Osteoblast (primary cell): ENCODE data around the gene CDRT15. TPM values are rescaled to one million over a fixed set of nuclear protein-coding genes. Genes with fewer than 3 reads are reported as not detected.
"Not testable (repeated sequence)": the region's sequence is repeated elsewhere in the genome, so short reads cannot be mapped to it uniquely, and the experiment has no call there.

ENCODE experiments used
- DNase-seq: peaks from one replicate; pipeline ENCODE4 v3.0.0; 2011; ENCODE audit warnings: low spot score, mixed read lengths; ENCODE audit not compliant: insufficient read length; ENCODE audit errors: missing footprints
- H2AFZ ChIP-seq: 2 replicates; pipeline ENCODE4 v1.6.0; 2011; ENCODE audit warnings: mild to moderate bottlenecking, low read length
- H3K27ac ChIP-seq: 2 replicates; pipeline ENCODE4 v1.5.1; 2011; ENCODE audit warnings: mild to moderate bottlenecking, low read depth, low read length, moderate library complexity
- H3K27me3 ChIP-seq: 2 replicates; pipeline ENCODE4 v1.6.0; 2012; ENCODE audit warnings: mild to moderate bottlenecking, control low read depth, inconsistent platforms, low read length, moderate library complexity; ENCODE audit not compliant: insufficient read depth
- H3K36me3 ChIP-seq: 2 replicates; pipeline ENCODE4 v1.5.1; 2011; ENCODE audit warnings: mild to moderate bottlenecking, low read length, control low read depth, moderate library complexity; ENCODE audit not compliant: insufficient read depth
- H3K4me1 ChIP-seq: 2 replicates; pipeline ENCODE4 v1.5.1; 2011; ENCODE audit warnings: mild to moderate bottlenecking, low read length, control low read depth, moderate library complexity; ENCODE audit not compliant: insufficient read depth
- H3K4me2 ChIP-seq: 2 replicates; pipeline ENCODE4 v1.6.0; 2011; ENCODE audit warnings: mild to moderate bottlenecking, low read length; ENCODE audit not compliant: insufficient read depth
- H3K4me3 ChIP-seq: fragments of 200-600 bp; sonication (generic); 3 replicates; pipeline ENCODE4 v1.5.1; 2012; ENCODE audit warnings: mild to moderate bottlenecking, low read length, inconsistent platforms; ENCODE audit not compliant: insufficient read depth
- H3K79me2 ChIP-seq: 2 replicates; pipeline ENCODE4 v1.6.0; 2012; ENCODE audit warnings: mild to moderate bottlenecking, low read length, control low read depth, inconsistent platforms; ENCODE audit not compliant: insufficient read depth
- H3K9me3 ChIP-seq: 2 replicates; pipeline ENCODE4 v1.5.1; 2011; ENCODE audit warnings: low read depth, low read length, control low read depth
- H4K20me1 ChIP-seq: 2 replicates; pipeline ENCODE4 v1.6.0; 2012; ENCODE audit warnings: mild to moderate bottlenecking, low read length, control low read depth; ENCODE audit not compliant: insufficient read depth
- total RNA-seq: library from RNA; depleted of rRNA; stranded (reverse); fragments of >200 nt; gene quantifications from 2 replicates; pipeline ENCODE4 v1.2.3, GENCODE V29; 2012
- TF ChIP-seq, protein P1 (sequence below): IDR thresholded peaks from 2 replicates; pipeline ENCODE4 v1.5.1; 2011; ENCODE audit warnings: mild to moderate bottlenecking, low read depth, low read length, moderate library complexity; ENCODE audit errors: extremely low read depth

The CDRT15 gene
- total RNA-seq, result not detected in 2 replicates

DNA sequence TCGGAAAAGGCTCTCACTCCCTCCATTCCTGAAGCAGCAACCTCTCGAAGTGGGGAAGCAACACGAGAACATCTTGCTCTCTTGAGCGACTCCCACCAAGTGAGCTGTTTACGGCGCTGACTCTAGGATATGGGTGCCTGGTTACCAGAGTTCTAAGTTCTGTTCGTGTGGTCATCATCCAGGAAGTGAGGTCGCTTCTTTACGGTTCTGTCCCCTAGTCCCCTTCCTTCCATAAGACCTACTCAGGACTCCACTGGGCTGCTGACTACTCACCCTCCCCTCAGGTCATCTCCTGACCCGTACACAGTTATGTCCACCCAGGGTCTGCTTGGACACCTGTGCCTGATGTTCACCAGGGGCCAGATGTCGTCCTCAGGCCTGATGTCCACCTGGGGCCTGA lies at the start of gene CDRT15:
CDRT15 (minus strand) TSS at position 101 of the 400 bp plus-strand sequence; CDS start at position 72, 29 bp downstream.
- H3K27me3 ChIP-seq, H2AFZ ChIP-seq, H3K9me3 ChIP-seq, H4K20me1 ChIP-seq, DNase-seq, H3K27ac ChIP-seq, H3K4me2 ChIP-seq, H3K36me3 ChIP-seq, H3K4me3 ChIP-seq, H3K4me1 ChIP-seq, H3K79me2 ChIP-seq: not testable (repeated sequence)

DNA sequence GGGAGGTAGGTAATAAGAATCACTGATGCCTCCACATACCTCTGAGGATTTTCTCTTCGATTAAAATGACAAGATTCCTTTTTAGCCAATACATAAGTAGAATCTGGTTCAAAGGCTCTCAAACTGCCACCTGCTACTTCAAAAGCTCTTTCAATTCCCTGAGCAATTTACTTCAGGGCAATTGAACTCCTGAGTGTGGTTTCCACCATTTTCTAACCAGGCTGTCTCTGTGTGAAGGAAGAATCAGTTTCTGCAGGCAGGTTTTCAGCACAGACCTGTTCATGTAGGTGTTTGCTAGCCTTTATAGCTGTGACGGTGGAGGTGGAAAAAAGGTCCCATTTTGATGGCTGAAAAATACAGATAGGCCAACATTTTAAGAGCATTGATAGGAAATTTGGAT lies 46.1 kb upstream of the CDRT15 start:
- no peaks in the 10 kb centered on the region for H3K36me3 ChIP-seq
- no peaks in the 10 kb centered on the region for H3K9me3 ChIP-seq
- H3K4me1 ChIP-seq, result no peaks in the 10 kb centered on the region
- TF ChIP-seq, protein P1, sequence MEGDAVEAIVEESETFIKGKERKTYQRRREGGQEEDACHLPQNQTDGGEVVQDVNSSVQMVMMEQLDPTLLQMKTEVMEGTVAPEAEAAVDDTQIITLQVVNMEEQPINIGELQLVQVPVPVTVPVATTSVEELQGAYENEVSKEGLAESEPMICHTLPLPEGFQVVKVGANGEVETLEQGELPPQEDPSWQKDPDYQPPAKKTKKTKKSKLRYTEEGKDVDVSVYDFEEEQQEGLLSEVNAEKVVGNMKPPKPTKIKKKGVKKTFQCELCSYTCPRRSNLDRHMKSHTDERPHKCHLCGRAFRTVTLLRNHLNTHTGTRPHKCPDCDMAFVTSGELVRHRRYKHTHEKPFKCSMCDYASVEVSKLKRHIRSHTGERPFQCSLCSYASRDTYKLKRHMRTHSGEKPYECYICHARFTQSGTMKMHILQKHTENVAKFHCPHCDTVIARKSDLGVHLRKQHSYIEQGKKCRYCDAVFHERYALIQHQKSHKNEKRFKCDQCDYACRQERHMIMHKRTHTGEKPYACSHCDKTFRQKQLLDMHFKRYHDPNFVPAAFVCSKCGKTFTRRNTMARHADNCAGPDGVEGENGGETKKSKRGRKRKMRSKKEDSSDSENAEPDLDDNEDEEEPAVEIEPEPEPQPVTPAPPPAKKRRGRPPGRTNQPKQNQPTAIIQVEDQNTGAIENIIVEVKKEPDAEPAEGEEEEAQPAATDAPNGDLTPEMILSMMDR, result no peak
- no peak for DNase-seq
- peaks cover 15% of the 10 kb centered on the region for H3K27me3 ChIP-seq
- no peak overlapping the region for H2AFZ ChIP-seq
- H3K4me2 ChIP-seq, result no peak overlapping the region
- H3K4me3 ChIP-seq, result no peak overlapping the region
- H4K20me1 ChIP-seq, result no peaks in the 10 kb centered on the region
- H3K27ac ChIP-seq, result no peak overlapping the region
- no peaks in the 10 kb centered on the region for H3K79me2 ChIP-seq

DNA sequence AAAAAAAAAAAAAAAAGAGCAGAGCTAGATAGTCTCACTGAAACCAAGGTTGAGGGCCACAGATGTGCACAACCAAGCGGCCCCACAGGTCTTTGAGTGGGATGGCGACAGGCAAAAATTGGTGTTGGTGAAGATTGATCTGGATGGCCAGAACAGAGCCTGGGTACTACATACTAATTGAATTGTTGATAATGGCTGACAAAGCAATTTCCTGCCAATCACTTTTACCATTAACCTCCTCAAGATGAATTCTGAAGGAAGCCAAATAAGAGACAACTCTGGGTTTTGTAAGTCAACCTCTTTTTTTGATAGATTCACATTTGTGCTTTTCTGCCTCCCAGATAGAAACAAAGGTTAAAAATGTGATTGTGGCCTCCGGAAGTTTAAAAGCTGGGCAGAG lies 44.9 kb upstream of the CDRT15 start:
- no peak for DNase-seq
- H3K27ac ChIP-seq, result no peak overlapping the region
- no peaks in the 10 kb centered on the region for H3K36me3 ChIP-seq
- no peak overlapping the region for H3K4me3 ChIP-seq
- H3K4me1 ChIP-seq, result no peaks in the 10 kb centered on the region
- no peaks in the 10 kb centered on the region for H3K79me2 ChIP-seq
- H2AFZ ChIP-seq, result no peak overlapping the region
- H3K27me3 ChIP-seq, result peaks cover 21% of the 10 kb centered on the region
- no peaks in the 10 kb centered on the region for H4K20me1 ChIP-seq
- no peak overlapping the region for H3K4me2 ChIP-seq
- H3K9me3 ChIP-seq, result no peaks in the 10 kb centered on the region
- TF ChIP-seq, protein P1, result no peak

DNA sequence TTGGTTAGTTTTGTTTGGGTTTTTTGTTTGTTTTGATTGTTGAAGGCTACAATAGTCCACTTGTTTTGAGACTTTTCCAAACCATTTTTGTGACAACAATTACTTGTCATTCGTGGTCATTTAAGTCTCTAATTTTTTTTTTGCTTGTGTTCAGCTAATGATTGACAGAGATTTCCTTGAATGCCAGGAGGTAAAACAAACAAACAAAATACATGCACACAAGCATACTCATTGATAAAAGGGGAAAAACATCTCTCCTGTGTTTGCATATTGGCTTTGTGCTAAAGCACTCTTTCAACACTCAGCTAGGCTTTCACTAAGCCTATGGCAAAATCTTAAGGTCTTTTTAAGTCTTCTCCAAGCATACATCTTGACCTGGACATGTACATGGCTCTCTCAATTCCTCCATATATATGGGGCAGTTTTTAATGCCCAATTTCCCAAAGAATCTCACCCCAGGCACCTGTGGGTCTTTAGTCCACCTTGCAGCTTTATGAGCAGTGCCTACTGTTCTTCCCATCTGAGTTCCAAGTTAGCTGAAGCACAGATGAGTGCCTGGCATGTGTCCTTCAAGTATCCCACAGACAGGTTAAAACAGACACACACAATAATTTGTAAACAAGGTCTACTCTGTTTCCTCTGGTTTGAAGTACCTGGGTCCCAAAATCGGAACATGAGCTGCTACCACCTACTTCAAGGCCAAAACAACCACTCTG lies 40.0 kb upstream of the CDRT15 start:
- no peak overlapping the region for H2AFZ ChIP-seq
- H4K20me1 ChIP-seq, result no peaks in the 10 kb centered on the region
- DNase-seq, result no peak
- H3K4me1 ChIP-seq, result no peaks in the 10 kb centered on the region
- H3K9me3 ChIP-seq, result no peaks in the 10 kb centered on the region
- peaks cover 10% of the 10 kb centered on the region for H3K27me3 ChIP-seq
- TF ChIP-seq, protein P1, result no peak
- H3K4me3 ChIP-seq, result no peak overlapping the region
- H3K27ac ChIP-seq, result no peak overlapping the region
- no peaks in the 10 kb centered on the region for H3K36me3 ChIP-seq
- H3K79me2 ChIP-seq, result no peaks in the 10 kb centered on the region
- no peak overlapping the region for H3K4me2 ChIP-seq
